Heart right ventricle (tissue), 16 donors: ENCODE results near the gene KRT15. TPM values are rescaled to one million over a fixed set of nuclear protein-coding genes. Genes with fewer than 3 reads are reported as not detected.
A peak's percentile ranks its signal among the peaks of the same experiment; 100 is the strongest.

Source experiments
- ATAC-seq, 8 donors: fragments of 200-7000 bp; cut with Tn5 transposase; one replicate each; pipeline ENCODE4 v1.9.1; 2020; ENCODE audit warnings: mild to moderate bottlenecking in 8 of 8, moderate library complexity in 8 of 8, moderate number of reproducible peaks in 1 of 8
- DNase-seq, 2 donors: peaks; one replicate each; pipeline ENCODE4 v3.0.0-alpha.2; 2020
- H3K27ac ChIP-seq, 10 donors: fragments of 200-600 bp; sonication (generic) in 2 of 10; one replicate each; pipeline versions ENCODE4 v1.5.0 to v1.8.0; 2020 to 2022; ENCODE audit warnings: mild to moderate bottlenecking in 3 of 10
- H3K27me3 ChIP-seq, 7 donors: fragments of 200-600 bp; one replicate each; pipeline ENCODE4 v1.8.0; 2021 to 2022; ENCODE audit warnings: mild to moderate bottlenecking in 2 of 7
- H3K36me3 ChIP-seq, 9 donors: fragments of 200-600 bp; sonication (generic) in 1 of 9; one replicate each; pipeline versions ENCODE4 v1.5.0 to v1.8.0; 2020 to 2022; ENCODE audit warnings: mild to moderate bottlenecking in 2 of 9
- H3K4me1 ChIP-seq, 9 donors: fragments of 200-600 bp; sonication (generic) in 1 of 9; one replicate each; pipeline versions ENCODE4 v1.5.0 to v1.8.0; 2020 to 2022; ENCODE audit warnings: mild to moderate bottlenecking in 4 of 9
- H3K4me3 ChIP-seq, 10 donors: fragments of 200-600 bp; sonication (generic) in 2 of 10; one replicate each; pipeline versions ENCODE4 v1.5.0 to v1.8.0; 2020 to 2022; ENCODE audit warnings: mild to moderate bottlenecking in 7 of 10, moderate library complexity in 2 of 10
- H3K9me3 ChIP-seq, 11 donors: fragments of 200-600 bp in 10 of 11; sonication (generic) in 2 of 11; one replicate each; pipeline versions ENCODE4 v1.5.0 to v1.8.0; 2013 to 2022; ENCODE audit warnings: mild to moderate bottlenecking in 2 of 11, control low read depth in 1 of 11, moderate library complexity in 1 of 11
- CTCF ChIP-seq, 9 donors: fragments of 200-600 bp; sonication (generic) in 2 of 9; IDR thresholded peaks; one replicate each; pipeline versions ENCODE4 v1.5.0 to v1.8.0; 2021 to 2022; ENCODE audit warnings: antibody characterized with exemption in 9 of 9, mild to moderate bottlenecking in 5 of 9, moderate library complexity in 1 of 9
- WGBS, 2 donors: extraction: QIAGEN DNeasy Blood & Tissue Kit; methylation state at CpG; one replicate each; pipeline ENCODE4 v1.1.7; 2013; ENCODE audit warnings: inconsistent platforms in 1 of 2; 5-methylcytosine and 5-hydroxymethylcytosine counted together
- intact Hi-C, 10 donors: fragments of 100-400 bp; cut with DNase I; formaldehyde crosslinking; loops; one replicate each; pipeline versions ENCODE4 v1.11.1 to v1.14.2; 2022
- polyA plus RNA-seq, 2 donors: library from polyadenylated mRNA; stranded (reverse); fragments of 200-250 nt; gene quantifications; one replicate each; pipeline ENCODE4 v1.2.3, GENCODE V29; 2013
- total RNA-seq, 10 donors: library from RNA; stranded (reverse); fragmentation: NEBNext Ultra II Directional in 3 of 10; extraction: Animal tissue kit (Norgen Biotek cat#: 25700) in 3 of 10; gene quantifications; one replicate each; pipeline versions ENCODE4 v1.2.1 to v1.2.4, GENCODE V29; 2021 to 2023
- donor health status: Arrhythmogenic right ventricular cardiomyopathy.
- donor health status: ischemic (EF 13 %, LVEDD 7.1; RV severe dilation, severe dysfunction).
- donor health status: healthy with polysubstance abuse.
- donor health status: DM: no; HTN: yes; CAD: no.
- donor health status: DM: no; HTN: no; CAD: no.
- donor health status: ischemic (EF 25% LVEDD 6.9; RV normal size, moderate dysfunction).
- donor health status: ischemic (EF 25% LVEDD 5.7; RV mildly dilated, moderate dysfunction).
- donor health status: healthy.
- donor health status: DM: yes; HTN: yes; CAD: no.
- donor health status: Ischemic cardiomyopathy.
- donor health status: ischemic (EF 35%, LVEDD 5.7; RV mildly dilated, moderate dysfunction).
- donor health status: nonischemic (EF 11% LVEDD 7.7; RV severe dilation, severe dysfunction).
- donor health status: DM: yes; HTN: yes; CAD: no.
- donor health status: PGD.
- donor health status: ischemic (EF 29% LVEDD 5.4; RV normal size, mild dysfunction).
- donor health status: nonischemic (EF 23%, LVEDD 6.1; RV moderate dilation, normal function).

Gene KRT15
- total and polyA plus RNA-seq, 12 donors: 0.07 to 0.22 TPM; not detected in 10

- intact Hi-C loops: loop anchor here (2.0 to 10.0 kb wide), 14 partner anchors 99 to 751 kb away; partner anchors contain the start of gene KRT28 (in 1 of the 10)
These were observed 29.5 kb upstream of the KRT15 start for GRCh38 chr17:41547921-41548843.

DNA sequence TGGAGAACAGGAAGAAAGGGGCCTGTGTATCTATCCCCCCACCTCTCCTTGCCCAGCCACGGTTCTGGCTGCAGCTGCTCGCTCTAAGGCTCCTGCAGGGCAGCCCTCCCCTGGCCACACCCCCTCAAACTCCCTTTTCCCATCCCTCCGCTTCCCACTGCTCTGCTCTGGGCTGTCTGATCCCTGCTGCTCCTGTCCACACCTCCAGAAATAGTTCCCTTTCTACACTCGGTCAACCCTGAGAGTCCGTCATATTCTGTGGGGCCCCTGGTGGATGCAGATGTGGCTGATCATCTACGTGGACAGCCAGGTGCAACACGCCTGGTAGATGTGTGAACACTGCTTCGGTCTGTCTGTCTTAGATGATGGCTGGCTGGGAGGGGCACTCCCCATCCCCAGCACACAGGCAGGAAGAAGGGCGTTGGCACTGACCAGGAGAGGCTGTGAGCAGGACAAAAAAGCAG, 28.7 kb upstream of the KRT15 start:
- Histone ChIP-seq H3K4me3 (no peak overlapping the region), H3K4me1 (peaks cover 0 to 22% (median 16%) of the 10 kb centered on the region in 9 donors), H3K27ac (no peak overlapping the region), H3K27me3 (peaks cover 0 to 25% (median 8%) of the 10 kb centered on the region in 7 donors), H3K36me3 (no peaks in the 10 kb centered on the region), H3K9me3 (peaks cover 0 to 9% (median 0%) of the 10 kb centered on the region in 11 donors)
- 23 to 37% methylated on average over 9 of the region's 9 CpGs for WGBS, 2 donors
- TF ChIP-seq CTCF (IDR thresholded peaks at IDR 0.05): no peak
- no peak for ATAC-seq
- DNase-seq: no peak
- intact Hi-C loops: loop anchor here in 8 of 10 donors (5.0 to 10.0 kb wide), 9 partner anchors 100 to 750 kb away; partner anchors contain the start of gene KRT28 (in 1 of the 8)

More at GRCh38 chr17:41547921-41548843, 29.5 kb upstream of the KRT15 start:
- TF ChIP-seq CTCF (IDR thresholded peaks at IDR 0.05): no peak
- peaks cover 0 to 9% (median 0%) of the 10 kb centered on the region in 11 donors for H3K9me3 ChIP-seq
- H3K27ac ChIP-seq: peak overlapping the region in 1 of 10 donors; percentile 54
- peak overlapping the region in 9 of 10 donors; percentile 10 to 39 (median 30) for H3K4me3 ChIP-seq
- peaks cover 0 to 22% (median 16%) of the 10 kb centered on the region in 9 donors for H3K4me1 ChIP-seq
- ATAC-seq (peak in 7 of 8 donors; percentile 24 to 83 (median 50)), DNase-seq (peak; percentile 11 to 37)
- peaks cover 0 to 31% (median 8%) of the 10 kb centered on the region in 7 donors for H3K27me3 ChIP-seq
- no peaks in the 10 kb centered on the region for H3K36me3 ChIP-seq
- 31 to 34% methylated on average over 23 of the region's 23 CpGs for WGBS, 2 donors

DNA sequence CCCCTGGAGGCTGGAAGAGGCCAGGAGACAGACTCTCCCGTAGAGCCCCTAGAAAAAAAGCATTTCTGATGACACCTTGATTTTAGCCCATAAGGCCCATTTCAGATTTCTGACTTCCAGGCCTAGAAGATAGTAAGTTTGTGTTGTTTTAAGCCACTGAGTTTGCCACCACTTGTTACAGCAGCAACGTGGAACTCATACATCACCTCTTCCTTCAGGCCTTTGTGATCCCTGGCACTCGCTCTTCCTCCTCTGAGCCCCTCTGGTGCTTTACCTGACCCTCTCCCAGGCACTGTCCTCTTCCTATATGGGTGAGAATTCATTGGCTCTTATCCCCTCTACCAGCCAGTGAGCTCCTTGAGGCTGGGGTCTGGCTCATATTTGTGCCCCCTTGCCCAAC, 28.1 kb upstream of the KRT15 start:
- no peak overlapping the region for H3K27ac ChIP-seq
- peaks cover 0 to 22% (median 16%) of the 10 kb centered on the region in 9 donors for H3K4me1 ChIP-seq
- DNase-seq: no peak
- no peak for TF ChIP-seq CTCF (IDR thresholded peaks at IDR 0.05)
- peaks cover 0 to 19% (median 5%) of the 10 kb centered on the region in 7 donors for H3K27me3 ChIP-seq
- H3K36me3 ChIP-seq: no peaks in the 10 kb centered on the region
- intact Hi-C loops: loop anchor here in 8 of 10 donors (5.0 to 10.0 kb wide), 9 partner anchors 100 to 750 kb away; partner anchors contain the start of gene KRT28 (in 1 of the 8)
- no peak for ATAC-seq
- 97 to 100% methylated on average over 3 of the region's 3 CpGs for WGBS, 2 donors
- no peak overlapping the region for H3K4me3 ChIP-seq
- H3K9me3 ChIP-seq: peaks cover 0 to 9% (median 0%) of the 10 kb centered on the region in 11 donors

DNA sequence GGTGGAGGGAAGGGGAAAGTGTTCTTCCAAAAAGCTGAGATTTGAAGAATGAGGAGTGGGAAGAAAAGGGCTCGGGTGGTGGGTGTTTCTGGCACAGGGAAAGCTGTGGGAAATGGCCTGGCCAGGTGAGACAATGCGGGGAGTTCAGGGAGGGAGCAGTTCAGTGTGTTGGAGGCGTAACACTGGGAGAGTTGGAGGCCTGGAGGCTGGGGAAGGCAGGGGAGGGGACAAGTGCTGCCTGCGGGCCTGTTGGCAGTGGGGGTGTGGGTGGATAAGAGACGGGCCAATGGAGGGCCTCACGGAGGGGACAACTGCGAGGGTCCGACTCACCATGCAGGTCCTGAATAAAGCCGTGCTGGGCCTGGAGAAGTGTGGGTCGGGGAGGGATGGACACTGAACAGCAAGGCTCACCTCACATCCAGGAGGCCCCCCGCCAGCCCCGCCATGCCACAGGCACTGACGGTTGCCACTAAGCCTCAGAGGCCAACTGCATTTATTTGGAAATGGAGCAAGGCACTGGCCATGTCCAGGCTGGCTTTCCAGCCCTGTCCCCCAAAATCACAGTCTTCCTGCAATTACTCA, 27.2 kb upstream of the KRT15 start:
- no peak overlapping the region for H3K4me3 ChIP-seq
- 74 to 81% methylated on average over 13 of the region's 13 CpGs for WGBS, 2 donors
- intact Hi-C loops: loop anchor here in 8 of 10 donors (5.0 to 10.0 kb wide), 9 partner anchors 101 to 749 kb away; partner anchors contain the start of gene KRT28 (in 1 of the 8)
- DNase-seq (no peak), ATAC-seq (no peak)
- peaks cover 0 to 14% (median 4%) of the 10 kb centered on the region in 7 donors for H3K27me3 ChIP-seq
- H3K9me3 ChIP-seq: peaks cover 0 to 9% (median 0%) of the 10 kb centered on the region in 11 donors
- no peak for TF ChIP-seq CTCF (IDR thresholded peaks at IDR 0.05)
- peaks cover 0 to 22% (median 16%) of the 10 kb centered on the region in 9 donors for H3K4me1 ChIP-seq
- H3K36me3 ChIP-seq: no peaks in the 10 kb centered on the region
- no peak overlapping the region for H3K27ac ChIP-seq
